HTR-8/SVneo (cell line): ENCODE measurements around the gene GLRX.
"Not testable (repeated sequence)": the region's sequence is repeated elsewhere in the genome, so short reads cannot be mapped to it uniquely, and the experiment has no call there.

ENCODE experiments used
- DNase-seq: peaks from one replicate; pipeline ENCODE4 v3.0.0; 2011; ENCODE audit warnings: low spot score, mixed read lengths; ENCODE audit not compliant: insufficient read length
- FAIRE-seq: peaks from 2 replicates; lab custom pipeline; 2011; peaks lifted over from hg19 to GRCh38; lab: Jason Lieb, UNC

Gene GLRX

DNA sequence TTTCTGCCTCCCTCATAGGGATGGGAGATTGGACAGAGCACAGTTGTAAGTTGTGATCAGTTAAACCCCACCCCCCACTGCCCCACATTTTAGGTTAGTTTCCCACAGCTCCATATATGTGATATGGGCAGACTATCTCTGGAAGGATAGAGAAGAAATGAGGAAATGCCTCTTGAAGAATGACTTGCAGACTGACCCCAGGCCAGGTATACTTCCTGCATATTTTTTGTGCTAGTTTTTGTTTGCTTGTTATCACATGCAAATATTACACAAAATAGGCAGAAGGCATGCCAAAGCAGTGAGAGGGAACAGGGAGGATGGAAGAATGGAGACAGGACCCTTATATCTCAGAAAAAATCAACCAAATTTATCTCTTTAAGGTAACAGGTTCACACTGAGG is 10.1 kb upstream of the GLRX start:
- DNase-seq, result no peak
- no peak for FAIRE-seq

DNA sequence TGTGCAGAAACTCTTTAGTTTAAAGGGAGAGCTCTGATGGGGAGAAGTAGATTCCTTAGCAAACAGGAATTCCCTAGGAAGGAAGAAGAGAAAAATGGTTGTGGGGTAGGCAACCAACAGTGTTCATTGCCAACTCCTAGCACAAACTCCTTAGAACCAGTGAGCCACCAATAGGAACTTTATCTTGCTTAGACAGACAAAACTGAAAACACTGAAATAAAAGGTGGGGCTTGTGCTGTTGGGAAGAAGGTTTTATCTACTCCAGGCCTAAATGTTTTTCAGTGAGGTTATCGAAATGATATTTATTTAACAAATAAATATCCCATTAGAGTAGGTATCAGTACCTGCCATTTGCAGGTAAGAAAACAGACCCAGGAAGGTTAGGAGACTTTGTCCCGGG is 7.7 kb upstream of the GLRX start:
- FAIRE-seq, result no peak

DNA sequence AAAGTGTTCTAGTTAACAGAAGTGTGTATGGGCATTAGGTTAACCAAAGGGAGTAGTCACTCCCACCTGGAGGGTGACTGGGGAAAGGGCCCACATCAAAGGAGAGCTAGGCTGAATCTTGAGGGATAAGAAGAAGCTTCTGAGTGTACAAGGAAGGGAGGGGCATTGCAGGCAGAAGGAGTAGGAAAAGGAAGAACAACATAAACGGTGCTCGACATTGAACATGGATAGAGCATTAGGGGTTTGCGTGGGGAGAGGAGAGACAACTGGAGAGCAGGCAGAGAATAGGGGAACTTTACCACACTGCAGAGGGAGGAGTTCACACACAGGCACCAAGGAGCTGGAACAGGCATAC is 5.3 kb upstream of the GLRX start:
- FAIRE-seq, result no peak

More for the DNA sequence above, 7.7 kb upstream of the GLRX start:
- DNase-seq, result no peak

DNA sequence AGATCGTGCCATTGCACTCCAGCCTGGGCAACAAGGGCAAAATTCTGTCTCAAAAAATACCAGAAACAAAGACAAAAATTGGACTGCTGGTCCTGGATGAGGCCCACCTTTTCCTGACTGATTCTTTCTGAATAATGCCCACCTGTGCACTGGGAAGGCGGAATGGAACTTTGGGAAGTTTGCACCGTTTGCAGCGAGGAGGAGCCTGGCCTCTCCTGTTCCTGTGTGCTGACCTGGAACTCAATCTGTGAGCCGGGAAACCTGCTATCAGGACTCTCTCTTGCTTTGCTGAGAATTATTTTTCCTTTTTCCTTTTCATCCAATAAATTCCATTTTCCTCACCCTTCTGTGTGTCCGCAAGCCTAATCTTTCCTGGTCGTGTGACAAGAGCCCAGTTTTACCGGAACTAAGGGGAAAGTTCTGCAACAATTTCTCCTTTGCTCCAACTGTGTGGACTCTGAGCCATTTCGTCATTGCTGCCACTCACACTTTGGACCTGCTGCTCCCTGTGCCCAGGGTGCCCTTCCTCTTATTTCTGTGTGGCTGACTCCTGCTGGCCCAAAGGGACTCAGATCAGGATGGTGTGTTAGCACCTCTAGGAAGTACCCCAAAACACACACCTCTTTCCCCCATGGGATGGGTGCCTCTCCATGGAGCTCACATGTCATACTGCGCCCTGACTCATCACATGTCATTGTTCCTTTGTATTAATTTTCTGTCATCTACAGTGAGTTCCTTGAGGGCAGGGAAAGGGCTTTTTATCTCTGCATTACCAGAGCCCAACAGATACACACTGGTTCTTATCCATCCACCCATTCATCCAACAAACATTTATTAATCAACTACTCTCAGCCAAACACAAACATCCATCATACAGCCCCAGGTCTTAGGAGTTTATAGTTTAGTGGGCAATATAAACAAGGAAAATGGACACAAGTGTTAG is 4.7 kb upstream of the GLRX start:
- DNase-seq (no peak), FAIRE-seq (no peak)

More for the DNA sequence above, 5.3 kb upstream of the GLRX start:
- no peak for DNase-seq

DNA sequence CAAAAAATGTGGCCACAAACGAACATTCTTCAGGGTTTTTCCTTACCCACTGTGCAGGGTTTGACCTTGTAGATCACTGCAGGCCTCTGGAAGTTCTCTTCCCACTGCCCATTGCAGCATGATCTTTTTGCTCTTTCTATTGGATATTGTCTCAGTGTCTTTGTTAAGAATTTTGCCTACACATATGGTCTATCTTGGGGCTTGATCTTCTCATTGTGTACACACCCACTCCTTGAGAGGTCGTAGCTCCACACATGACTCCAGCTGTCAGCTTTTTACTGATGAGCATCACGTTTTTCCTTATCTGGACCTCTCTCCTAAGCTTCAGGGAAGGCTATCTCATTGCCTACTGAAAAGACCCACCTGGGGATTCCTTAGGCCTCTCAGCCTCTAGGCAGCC is 3.0 kb upstream of the GLRX start:
- no peak for DNase-seq
- FAIRE-seq, result no peak

DNA sequence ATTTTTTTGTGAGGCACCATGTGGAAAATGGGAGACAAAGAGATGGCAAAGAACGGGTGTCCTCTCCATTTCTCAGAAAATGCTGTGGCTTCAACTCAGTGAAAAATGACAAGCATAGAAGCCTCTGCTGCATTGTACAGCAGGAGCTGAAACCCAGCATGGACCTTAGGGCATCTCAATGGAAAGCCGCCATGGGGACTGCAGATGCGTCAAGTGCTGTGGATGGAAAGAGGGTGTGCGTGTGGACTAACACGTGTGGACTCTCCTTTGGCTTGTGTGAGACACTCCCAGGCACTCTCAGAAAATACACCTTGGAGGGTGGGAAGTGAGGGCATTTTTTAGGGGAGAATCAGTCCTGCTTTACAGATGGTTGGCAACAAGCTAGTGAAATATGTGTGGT is 2.2 kb upstream of the GLRX start:
- no peak for FAIRE-seq

DNA sequence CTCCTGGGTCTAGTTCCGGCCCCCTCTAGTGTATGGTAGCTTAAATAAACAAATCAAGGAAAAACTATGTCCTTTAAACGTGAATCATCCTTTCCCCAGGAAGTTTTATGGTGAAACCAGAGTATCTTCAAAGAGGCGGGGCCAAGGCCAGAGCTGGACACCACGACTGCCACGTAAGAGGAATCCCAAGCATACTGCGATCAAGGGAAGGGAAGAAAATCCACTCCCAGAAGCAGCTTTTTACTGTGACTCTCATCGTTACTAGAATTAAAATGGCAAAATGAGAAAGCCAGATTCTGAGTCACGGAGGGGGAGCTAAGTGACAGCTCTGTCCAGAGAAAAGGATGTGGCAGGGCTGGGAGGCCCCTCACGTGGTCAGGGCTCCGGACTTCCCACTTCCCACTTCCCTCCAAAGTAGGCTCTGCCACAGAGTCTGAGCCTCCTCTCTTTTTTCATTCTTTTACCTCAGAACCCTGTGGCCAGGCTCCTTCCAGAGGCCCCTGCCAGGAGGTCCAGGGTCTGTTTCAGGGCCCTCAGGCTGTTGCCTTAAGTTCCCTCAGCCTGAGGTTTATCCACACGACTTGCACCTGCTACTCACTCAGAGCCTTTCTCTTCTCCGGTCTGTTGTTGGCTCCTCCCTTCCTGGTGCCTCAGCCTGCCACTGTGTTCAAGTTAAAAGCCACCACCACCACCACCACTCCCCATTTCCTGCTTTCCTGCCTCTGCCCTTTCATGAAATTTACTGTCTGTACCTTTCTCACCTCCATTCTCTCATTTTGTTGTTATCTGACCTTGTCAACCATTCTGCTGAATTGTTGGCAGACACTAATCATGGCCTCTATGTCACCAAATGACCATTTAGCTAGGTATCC is 1.4 kb upstream of the GLRX start:
- DNase-seq (peak; percentile 78), FAIRE-seq (no peak)

More for the DNA sequence above, 2.2 kb upstream of the GLRX start:
- no peak for DNase-seq

DNA sequence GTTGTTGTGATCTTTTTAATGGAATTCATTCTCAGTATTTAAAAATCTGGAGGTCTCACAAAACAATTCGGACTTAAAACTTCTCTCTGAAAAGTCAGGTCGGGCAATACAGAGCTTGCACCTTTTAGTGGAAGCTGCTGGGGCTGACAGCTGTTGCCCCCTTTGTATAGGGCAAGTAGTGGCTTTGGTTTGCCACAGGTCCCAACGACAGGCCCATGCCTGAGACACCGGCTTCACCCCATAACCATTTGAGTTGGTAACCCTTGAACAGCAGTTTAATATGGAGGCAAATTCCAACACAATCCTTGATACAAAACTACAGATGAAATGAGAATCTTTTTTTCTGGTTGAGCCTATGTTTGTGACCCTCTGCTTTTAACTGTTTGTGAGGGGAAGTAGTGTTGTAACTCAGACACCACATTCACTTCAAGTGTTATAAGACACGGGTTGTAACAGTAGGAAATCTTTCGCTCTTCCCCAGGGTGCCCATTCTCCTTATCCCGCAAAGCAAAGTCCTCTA is 752 bp upstream of the GLRX start:
- DNase-seq, result no peak
- FAIRE-seq, result no peak

DNA sequence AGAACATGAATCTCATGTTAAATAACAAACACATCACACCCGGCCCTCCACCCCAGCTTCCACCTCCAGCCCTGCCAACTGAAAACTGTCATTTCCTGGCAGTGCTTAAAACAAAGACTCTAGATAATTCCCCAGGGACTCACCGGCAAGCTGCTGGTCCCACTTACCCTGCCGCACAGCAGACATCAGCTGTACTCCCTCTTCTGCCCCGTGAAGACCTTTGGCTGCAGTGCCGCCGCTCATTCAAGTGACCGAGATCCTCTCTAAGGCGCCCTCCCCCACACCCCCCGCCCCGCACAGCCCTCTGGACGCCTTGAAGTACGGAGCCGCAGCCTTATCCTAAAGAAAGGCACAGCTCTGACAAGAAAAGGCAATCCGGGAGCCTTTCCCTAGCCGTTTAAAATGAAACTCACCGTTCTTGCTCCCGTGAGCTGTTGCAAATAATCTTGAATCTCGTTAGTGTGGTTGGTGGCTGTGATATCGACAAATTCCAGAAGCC is 434 bp downstream of the GLRX start:
- FAIRE-seq (no peak), DNase-seq (peak; percentile 33)

DNA sequence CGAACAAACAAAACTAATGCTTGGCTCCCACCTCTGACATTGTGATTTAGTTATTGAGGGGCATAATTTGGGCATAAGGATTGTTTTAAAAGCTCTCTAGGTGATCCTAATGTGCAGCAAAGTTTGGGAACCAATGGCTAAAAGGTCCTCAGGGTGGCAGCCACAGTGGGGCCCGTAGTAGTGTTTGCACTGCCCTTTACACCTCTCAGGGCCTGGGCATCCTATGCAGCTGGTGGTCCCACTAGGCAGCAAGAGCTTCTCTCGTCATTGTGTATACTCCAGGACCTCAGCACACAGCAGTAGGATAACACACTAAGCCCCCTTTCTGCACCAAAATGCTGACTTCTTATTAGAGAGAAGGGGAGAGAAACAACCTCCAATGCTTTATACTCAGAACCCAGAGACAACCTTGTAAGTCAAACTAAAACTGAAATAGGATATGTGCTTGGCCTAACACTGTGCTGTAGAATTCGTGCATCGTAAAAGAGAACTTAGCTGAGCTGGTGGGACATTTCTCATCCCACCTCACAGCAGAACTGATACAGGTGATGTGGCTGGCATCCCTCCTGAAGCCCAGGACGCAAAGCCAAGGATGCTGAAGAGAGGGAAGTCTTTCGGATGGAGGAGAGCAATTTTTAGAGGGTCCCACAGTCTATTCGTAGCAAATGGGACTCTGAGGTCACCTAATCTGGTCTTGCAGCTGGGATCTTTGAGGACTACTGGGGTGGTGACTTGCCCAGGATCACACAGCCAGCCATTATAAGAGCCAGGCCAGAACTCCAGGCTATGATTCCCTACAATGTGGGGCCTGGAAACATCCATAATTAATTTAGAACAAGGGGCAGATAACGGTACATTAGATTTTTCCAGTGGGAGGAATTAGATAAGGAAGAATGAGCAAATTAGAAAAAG is 1.2 kb downstream of the GLRX start:
- DNase-seq (no peak), FAIRE-seq (no peak)

DNA sequence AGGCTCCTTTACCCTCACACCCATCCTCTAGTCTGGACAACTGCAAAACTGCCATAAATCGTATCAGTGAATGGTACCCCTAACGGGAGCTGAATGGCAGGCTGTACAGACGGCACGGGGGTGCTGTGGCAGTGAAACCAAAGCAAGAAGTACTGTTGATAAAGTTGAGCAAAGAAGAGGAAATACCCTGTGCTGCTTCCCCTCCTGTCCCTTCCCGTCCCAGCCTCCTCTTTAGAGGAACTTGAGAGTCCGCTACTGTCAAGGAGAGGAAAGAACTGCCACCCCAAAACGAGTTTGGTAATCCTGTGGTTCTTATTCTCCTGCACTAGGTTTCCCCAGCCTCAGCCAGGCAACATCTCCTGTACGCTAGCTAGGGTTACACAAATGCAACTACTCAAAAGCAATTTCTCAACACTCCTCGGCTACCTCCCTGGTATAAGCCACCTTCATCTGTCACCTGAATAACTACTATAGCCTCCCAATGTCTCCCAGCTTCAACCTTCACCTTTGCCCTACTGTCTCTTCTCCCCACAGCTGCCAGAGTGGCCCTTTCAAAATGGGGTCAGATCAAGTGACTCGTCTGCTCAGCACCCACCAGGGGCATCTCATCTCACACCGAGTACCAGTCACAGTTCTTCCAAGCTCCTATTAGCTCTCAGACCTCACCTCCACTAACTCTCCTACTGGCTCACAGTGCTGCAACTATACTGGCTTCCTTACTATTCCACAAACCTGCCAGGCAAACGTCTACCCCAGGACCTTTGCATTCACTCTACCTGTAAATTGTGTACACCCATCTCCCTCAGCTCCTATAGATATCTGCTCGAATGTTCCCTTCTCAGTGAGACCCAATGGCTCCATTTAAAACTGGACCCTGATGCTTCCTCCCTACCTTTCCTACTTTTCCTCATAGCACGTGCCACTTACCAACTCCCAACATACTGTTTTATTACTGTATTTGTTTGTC is 4.1 kb downstream of the GLRX start:
- no peak for FAIRE-seq
- DNase-seq, result no peak

DNA sequence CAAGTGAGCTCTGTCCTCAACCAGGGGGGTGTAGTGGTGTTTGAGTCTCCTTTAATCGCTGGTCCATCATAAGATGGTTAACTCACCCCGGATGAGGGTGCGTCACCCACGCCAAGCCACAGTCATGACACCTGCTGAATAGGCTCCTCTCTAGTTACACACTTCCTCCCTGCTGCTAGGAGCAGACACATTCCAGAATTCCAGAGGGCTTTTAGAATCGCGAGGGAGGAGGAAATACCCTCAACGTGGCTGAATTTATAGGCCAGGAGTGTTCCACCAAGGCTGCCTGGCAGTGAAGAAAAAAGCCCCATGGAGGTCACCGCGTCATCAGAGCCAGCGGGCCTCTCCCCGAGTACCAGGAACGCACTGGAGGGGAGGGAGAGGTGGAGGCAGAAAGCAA is 5.1 kb downstream of the GLRX start:
- FAIRE-seq (peak; percentile 90), DNase-seq (peak; percentile 88)

DNA sequence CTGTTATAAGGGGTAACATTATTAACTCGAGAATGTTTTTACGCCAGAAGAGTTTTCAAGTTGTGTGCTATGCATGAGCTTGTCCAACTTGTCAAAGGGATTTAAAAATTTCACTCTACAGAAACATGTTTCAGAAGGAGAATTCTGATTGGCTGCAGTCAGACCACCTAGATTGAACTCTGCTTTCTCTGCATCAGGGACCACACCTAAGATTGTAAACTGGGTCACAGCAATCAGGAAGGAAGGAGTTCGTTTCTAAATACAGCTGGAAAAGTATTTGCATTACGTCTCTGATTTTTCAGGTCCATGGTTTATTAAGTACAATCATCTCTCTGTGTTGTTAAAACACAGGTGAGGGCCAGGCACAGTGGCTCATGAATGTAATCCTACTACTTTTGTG is 5.8 kb downstream of the GLRX start:
- FAIRE-seq (no peak), DNase-seq (no peak)

DNA sequence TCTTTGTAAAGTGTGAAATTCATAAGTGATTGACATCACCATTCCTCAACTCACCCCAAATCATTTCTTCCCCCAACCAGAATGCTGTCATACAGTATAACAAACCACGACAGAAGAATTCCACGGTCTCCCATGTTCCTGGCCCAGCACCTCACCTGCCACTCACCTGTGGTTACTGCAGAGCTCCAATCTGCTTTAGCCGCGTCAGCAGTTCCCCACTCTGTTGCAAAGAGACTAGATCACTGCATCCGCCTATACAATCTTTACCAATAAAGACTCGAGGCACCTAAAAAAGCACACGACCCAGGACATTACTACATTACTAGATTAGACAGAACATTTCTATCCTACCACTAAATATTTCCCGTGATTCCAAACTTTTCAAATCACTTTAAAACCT is 6.2 kb downstream of the GLRX start:
- no peak for DNase-seq
- FAIRE-seq, result no peak

DNA sequence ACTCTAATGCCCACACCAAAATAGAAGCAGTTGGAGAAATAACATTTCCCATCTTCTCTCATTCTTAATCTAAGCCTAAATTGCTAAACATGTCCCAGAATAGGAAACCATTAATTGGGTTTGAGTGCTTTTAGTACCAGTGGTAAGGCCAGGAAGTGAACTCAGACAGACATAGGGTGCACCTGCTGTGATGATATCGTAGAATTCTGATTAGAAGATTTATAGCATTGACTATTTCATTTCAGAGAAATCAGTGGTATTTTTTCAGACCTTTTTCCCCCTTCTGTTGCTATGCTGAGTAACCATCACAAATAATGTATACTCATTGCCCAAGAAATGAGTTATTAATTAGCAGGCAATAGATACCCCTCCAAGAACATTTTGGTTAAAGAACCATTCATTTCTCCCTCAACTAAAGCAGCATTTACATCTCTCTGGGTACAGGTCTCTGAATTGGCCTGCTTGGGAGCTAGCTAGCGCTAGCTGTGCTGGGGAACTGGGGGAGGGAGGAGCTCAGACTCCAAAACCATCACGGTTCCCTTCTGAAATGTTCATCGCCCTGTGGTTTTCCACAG is 7.3 kb downstream of the GLRX start:
- no peak for DNase-seq
- no peak for FAIRE-seq

DNA sequence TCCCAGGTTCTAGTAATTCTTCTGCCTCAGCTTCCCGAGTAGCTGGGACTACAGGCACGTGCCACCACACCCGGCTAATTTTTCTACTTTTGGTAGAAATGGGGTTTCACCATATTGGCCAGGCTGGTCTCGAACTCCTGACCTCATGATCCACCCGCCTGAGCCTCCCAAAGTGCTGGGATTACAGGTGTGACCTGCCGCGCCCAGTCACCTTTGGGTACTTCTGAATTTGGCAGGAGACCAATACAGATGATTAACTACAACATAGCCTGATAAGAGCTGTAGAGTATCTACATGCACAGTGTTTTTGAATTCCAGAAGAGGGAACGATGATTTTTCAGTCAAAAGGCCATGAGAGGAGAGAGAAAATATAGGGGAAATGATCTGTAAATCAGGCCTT is 9.5 kb downstream of the GLRX start:
- not testable (repeated sequence) for FAIRE-seq, DNase-seq

DNA sequence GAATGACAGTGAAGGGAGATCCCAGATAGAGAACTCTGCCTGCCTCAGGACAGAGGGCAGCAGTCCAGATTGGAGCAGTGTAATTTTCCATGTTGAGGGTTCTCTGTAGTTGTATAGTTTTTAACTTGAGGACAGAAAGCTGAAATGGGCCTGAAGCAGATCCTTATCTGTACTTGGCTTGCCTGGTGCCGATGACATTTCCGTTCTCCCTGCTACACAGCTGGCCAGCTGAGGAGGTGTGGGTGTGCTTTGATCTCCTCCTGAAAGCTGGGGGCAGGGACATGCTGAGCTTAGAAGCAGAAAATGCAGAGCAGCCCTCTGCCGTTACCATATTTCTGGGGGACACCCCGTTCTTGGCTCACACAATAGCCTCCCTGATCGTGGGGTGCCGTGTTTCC is 10.5 kb downstream of the GLRX start:
- FAIRE-seq, result no peak
- DNase-seq, result no peak

DNA sequence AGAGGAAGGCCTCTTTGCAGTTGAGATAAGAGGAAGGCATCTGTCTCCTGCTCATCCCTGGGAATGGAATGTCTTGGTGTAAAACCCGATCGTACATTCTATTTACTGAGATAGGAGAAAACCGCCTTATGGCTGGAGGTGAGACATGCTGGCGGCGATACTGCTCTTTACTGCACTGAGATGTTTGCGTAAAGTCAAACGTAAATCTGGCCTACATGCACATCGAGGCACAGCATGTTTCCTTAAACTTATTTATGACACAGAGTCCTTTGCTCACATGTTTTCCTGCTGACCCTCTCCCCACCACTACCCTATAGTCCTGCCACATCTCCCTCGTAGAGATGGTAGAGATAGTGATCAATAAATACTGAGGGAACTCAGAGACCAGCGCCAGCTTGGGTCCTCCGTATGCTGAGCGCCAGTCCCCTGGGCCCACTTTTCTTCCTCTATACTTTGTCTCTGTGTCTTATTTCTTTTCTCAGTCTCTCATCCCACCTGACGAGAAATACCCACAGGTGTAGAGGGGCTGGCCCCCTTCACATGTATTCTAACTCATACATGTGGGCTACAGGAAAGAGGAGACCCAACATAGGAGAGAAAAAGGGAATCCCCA is 11.0 kb downstream of the GLRX start:
- not testable (repeated sequence) for DNase-seq, FAIRE-seq
